GM18858 (cell line): ENCODE measurements around the gene ADAMTSL5.
A peak's percentile ranks its signal among the peaks of the same experiment; 100 is the strongest.
"Not testable (repeated sequence)": the region's sequence is repeated elsewhere in the genome, so short reads cannot be mapped to it uniquely, and the experiment has no call there.

Experiments
- ATAC-seq: cut with Tn5 transposase; IDR thresholded peaks from one replicate; pipeline ENCODE4 v1.9.1; 2021; ENCODE audit not compliant: unreplicated experiment

The ADAMTSL5 gene

DNA sequence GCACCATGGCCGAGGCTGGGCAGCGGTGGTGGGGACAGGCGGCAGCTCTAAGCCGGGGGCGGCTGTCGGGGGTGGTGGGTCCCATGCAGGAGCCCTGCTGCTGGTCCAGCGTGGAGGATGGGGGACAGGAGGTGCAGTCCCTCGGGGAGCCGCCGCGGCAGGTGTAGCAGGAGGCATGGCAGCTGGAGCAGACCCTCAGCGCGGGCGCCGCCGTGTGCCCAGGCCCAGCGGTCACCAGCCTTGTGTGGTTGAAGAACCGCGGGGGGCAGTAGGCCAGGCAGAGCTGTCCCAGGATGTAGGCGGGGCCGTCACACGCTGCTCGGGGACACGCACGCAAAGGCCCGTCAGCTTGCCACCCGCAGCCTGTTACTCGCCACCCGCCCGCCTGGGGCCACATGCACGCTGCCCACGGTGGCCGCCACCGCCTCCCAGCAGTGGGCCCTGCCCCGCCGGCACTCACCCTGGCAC is 30.9 kb downstream of the ADAMTSL5 start:
- ATAC-seq, result no peak

DNA sequence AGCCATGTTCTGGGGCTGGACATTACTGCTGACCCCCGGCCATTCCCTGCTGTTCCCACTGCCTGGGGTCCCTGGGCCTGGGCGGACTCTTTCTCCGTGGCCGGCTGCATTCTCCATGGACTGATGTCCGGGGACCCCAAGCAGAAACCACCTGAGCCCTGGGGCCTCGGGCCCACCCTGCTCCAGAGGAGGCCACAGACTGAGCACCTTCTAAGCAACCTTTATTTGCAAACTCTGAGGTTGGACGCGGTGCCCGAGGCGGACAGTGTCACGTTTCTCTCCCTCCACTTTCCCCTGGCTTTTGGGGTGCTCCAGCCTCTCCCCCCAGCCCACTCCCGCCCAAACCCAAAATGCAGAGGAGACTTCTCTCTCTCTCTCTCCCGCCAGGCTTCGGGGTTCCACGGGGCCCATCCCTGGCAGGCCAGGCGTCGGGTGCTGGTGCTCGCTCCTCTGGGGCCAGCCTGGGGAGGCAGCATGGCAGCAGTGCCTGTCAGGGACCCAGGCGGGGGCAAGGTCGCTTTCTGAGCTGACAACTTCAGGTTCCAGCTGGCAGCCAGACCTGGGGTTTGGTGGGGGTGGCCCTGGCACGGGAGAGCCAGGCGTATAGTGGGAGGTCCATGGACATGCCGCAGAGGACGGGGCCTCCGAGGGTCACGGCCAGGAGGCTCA is 31.5 kb downstream of the ADAMTSL5 start:
- no peak for ATAC-seq

GRCh38 chr19:1478934-1479707 is 33.7 kb downstream of the ADAMTSL5 start, which contains the start of gene C19orf25:
TSS of gene C19orf25 (minus strand) at chr19:1479215. CDS start at chr19:1478903, 312 bp downstream.
- peak; percentile 68 for ATAC-seq

- ATAC-seq, result not testable (repeated sequence)
These were observed 35.8 kb downstream of the ADAMTSL5 start for GRCh38 chr19:1477056-1477455.

- no peak for ATAC-seq
These were observed 36.9 kb downstream of the ADAMTSL5 start for GRCh38 chr19:1475751-1476437.

DNA sequence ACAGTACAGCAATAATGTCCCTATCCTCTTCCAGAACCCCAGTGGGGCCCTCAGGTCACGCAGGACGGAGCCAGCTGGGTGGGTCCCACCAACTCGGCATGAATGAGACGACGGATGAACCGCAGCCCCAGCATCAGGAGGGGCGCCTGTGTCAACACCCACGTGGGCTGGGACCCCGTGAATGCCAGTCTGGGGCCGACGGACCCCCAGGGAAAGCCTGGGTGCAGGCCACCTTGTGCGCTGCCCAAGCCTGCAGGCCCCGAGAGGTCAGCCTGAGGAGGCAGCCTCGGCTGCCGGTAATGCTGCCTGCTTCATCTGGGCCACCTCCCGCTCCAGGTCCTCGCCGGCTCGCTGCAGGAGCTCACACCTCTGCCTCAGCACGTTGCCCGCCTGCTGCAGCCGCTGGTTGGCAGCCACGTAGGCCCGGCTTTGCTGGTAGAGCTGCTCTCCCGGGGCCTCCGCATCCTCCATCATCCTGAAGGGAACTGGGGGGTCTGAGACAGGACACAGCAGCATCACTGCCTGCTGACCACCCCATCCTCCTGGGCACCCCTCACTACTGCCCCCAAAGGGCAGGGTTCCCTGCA is 38.0 kb downstream of the ADAMTSL5 start:
- no peak for ATAC-seq

GRCh38 chr19:1474011-1474764 is 38.6 kb downstream of the ADAMTSL5 start:
- ATAC-seq, result no peak

- ATAC-seq, result no peak
These were observed 39.6 kb downstream of the ADAMTSL5 start for GRCh38 chr19:1473085-1473851.

GRCh38 chr19:1472231-1473084 is 40.4 kb downstream of the ADAMTSL5 start:
- ATAC-seq, result no peak

DNA sequence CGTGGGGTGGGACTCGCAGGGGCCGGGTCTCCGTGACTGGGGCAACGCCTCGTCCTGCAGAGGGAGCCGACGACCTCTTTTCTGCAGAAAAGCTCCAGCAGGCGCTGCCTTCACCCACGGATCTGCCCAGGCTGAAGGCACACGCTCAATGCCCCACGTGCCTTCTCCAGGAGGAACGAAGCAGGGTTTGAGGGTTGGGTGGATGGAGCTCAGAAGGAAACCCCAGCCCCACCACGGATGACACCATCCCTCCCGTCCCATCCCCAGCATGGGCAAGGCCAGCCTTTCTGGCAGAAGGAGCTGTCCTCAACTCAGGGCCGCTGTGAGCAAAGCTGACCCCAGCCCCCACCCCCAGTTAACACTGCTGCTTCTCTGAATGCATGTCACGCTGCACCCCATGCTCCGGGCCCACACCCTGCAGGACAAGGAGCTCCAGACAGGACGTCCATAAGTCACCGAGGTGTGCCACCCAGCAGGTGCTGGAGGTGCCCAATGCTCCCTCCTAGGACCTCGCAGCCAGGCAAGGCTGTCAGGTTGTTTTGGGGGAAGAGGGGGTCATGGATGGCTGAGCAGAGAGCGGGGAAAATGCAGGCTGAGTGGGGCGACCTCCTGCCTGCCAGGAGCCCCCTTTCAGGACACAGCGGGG is 41.2 kb downstream of the ADAMTSL5 start:
- no peak for ATAC-seq

GRCh38 chr19:1471010-1471514 is 41.8 kb downstream of the ADAMTSL5 start:
- ATAC-seq, result no peak

- ATAC-seq, result no peak
These were observed 42.4 kb downstream of the ADAMTSL5 start for GRCh38 chr19:1470305-1471009.

GRCh38 chr19:1470055-1470304 is 42.8 kb downstream of the ADAMTSL5 start:
- ATAC-seq, result no peak

GRCh38 chr19:1469255-1470054 is 43.4 kb downstream of the ADAMTSL5 start:
- ATAC-seq, result no peak

GRCh38 chr19:1468821-1469254 is 44.0 kb downstream of the ADAMTSL5 start:
- ATAC-seq, result no peak

GRCh38 chr19:1468274-1468820 is 44.5 kb downstream of the ADAMTSL5 start:
- ATAC-seq, result no peak
